HEK293 (cell line): ENCODE data around the gene ASCC1.

ENCODE experiments used
- CTCF ChIA-PET: fragments of 350-600 bp; formaldehyde crosslinking; extraction: SDS; loops from one replicate; lab custom pipeline; 2021; ENCODE audit warnings: antibody characterized with exemption; lab: Yijun Ruan, JAX
- POLR2A ChIA-PET: fragments of 300-600 bp; formaldehyde crosslinking; extraction: SDS; loops from one replicate; lab custom pipeline; 2020; ENCODE audit warnings: antibody characterized with exemption, inconsistent platforms; lab: Yijun Ruan, JAX
- H3K27ac ChIP-seq: fragments of 200-500 bp; sonication (Bioruptor generic); 2 replicates; pipeline ENCODE4 v1.5.1; 2014; ENCODE audit warnings: low read depth, low read length, control low read depth, inconsistent platforms; ENCODE audit errors: extremely low read depth
- H3K36me3 ChIP-seq, 2 experiments: fragments of 200-500 bp in 1 of 2; sonication (Bioruptor generic) in 1 of 2; 1 replicate in 1 of 2; 2 replicates in 1 of 2; pipeline ENCODE4 v1.5.1; 2014 to 2017; ENCODE audit warnings: inconsistent platforms in 2 of 2, low read length in 2 of 2; ENCODE audit not compliant: control insufficient read depth in 2 of 2, insufficient read depth in 1 of 2
- H3K4me1 ChIP-seq: fragments of 200-500 bp; sonication (Bioruptor generic); 2 replicates; pipeline ENCODE4 v1.5.1; 2014; ENCODE audit warnings: mild to moderate bottlenecking, low read length, inconsistent platforms; ENCODE audit not compliant: control insufficient read depth, insufficient read depth
- H3K4me3 ChIP-seq: 2 replicates; pipeline ENCODE4 v1.5.1; 2011; ENCODE audit warnings: low read depth, mild to moderate bottlenecking, control low read depth, low read length, moderate library complexity
- H3K9me3 ChIP-seq: fragments of 200-500 bp; sonication (Bioruptor generic); 2 replicates; pipeline ENCODE4 v1.5.1; 2014; ENCODE audit warnings: low read depth, low read length, inconsistent platforms; ENCODE audit not compliant: control insufficient read depth, insufficient read depth
- KLF17 ChIP-seq: fragments of 450-650 bp; formaldehyde crosslinking; IDR thresholded peaks from 2 replicates; pipeline ENCODE4 v1.5.1; 2016; ENCODE audit warnings: missing biosample characterization, missing genetic modification characterization
- MZF1 ChIP-seq: fragments of 450-650 bp; formaldehyde crosslinking; IDR thresholded peaks from 2 replicates; pipeline ENCODE4 v1.5.1; 2017; ENCODE audit warnings: missing biosample characterization, missing genetic modification characterization, borderline replicate concordance
- SALL2 ChIP-seq: fragments of 450-650 bp; formaldehyde crosslinking; IDR thresholded peaks from 2 replicates; pipeline ENCODE4 v1.5.0; 2017; ENCODE audit warnings: missing biosample characterization, mild to moderate bottlenecking, missing genetic modification characterization, borderline replicate concordance
- ZBTB7A ChIP-seq: fragments of 450-650 bp; formaldehyde crosslinking; IDR thresholded peaks from 2 replicates; pipeline ENCODE4 v1.5.1; 2016; ENCODE audit warnings: low read depth, missing biosample characterization, missing genetic modification characterization
- ZNF518A ChIP-seq: fragments of 450-650 bp; formaldehyde crosslinking; conservative IDR thresholded peaks from 2 replicates; pipeline ENCODE4 v1.5.1; 2016; ENCODE audit warnings: low read depth, missing biosample characterization, missing genetic modification characterization
- ZNF585B ChIP-seq: fragments of 450-650 bp; formaldehyde crosslinking; IDR thresholded peaks from 2 replicates; pipeline ENCODE4 v1.5.1; 2016; ENCODE audit warnings: missing biosample characterization, missing genetic modification characterization
- ZNF626 ChIP-seq: fragments of 450-650 bp; sonication (Bioruptor Pico); formaldehyde crosslinking; IDR thresholded peaks from 2 replicates; pipeline ENCODE4 v1.5.1; 2018; ENCODE audit warnings: missing biosample characterization, missing genetic modification characterization, inconsistent platforms
- ZXDB ChIP-seq: fragments of 450-650 bp; formaldehyde crosslinking; IDR thresholded peaks from 2 replicates; pipeline ENCODE4 v1.5.1; 2016; ENCODE audit warnings: missing biosample characterization, missing genetic modification characterization
- TF ChIP-seq, protein P1 (sequence below): fragments of 450-650 bp; formaldehyde crosslinking; IDR thresholded peaks from 2 replicates; pipeline ENCODE4 v1.5.1; 2016; ENCODE audit warnings: missing biosample characterization, missing genetic modification characterization
- TF ChIP-seq, protein P2 (sequence below): sonication (generic); formaldehyde crosslinking; IDR thresholded peaks from 2 replicates; pipeline ENCODE4 v1.8.1; 2022; ENCODE audit warnings: mild to moderate bottlenecking, moderate library complexity, missing genetic modification reagents

ASCC1 gene

DNA sequence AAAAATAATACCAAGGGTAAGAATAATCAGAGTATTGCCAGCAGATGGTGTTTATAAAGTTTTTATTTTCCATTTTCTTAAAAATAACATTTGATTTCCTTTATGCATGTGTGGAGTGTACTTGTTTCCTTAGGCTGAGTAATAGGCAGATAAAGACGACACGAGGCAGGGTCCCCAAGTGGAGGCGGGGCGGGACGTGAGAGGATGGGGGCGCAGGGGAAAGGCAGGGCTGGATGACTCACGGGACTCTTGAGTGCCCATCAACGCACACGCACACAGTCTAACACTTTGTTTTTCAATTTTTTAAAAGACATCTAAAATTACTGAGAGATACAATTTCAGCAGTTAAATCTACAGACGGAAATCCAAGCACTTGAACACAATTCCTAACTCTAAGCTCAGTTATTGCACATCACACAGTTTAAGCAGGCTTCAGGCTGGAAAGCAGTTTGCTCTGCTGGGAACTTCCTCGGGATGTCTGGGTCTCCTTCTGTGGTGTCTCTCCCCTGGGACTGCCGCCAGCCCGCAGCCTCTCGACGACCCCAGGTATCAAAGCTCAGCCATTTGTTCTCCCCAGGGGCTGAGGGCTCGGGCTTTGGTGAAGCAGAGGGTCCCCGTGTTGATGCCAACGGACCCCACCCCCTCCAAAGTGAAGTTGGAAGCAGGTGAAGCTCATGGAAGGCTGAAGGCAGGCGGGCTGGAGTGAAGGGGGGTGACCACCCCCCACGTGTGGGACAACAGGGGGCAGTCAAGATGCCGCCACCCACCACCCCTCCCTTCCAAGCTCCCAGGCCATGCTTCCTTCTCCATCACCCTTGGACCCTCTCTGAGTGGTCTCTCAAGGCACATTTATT is 156.9 kb downstream of the ASCC1 start (continued):
- TF ChIP-seq ZNF518A (tag by site-specific recombination) (0 out of 2 replicates have a peak, but pooled peaks have one; percentile 12), KLF17 (tag by site-specific recombination) (peak; percentile 64; the same call in 1 of the 2 replicates), ZBTB7A (no peak)
- TF ChIP-seq, all 188 proteins: peak for 19

DNA sequence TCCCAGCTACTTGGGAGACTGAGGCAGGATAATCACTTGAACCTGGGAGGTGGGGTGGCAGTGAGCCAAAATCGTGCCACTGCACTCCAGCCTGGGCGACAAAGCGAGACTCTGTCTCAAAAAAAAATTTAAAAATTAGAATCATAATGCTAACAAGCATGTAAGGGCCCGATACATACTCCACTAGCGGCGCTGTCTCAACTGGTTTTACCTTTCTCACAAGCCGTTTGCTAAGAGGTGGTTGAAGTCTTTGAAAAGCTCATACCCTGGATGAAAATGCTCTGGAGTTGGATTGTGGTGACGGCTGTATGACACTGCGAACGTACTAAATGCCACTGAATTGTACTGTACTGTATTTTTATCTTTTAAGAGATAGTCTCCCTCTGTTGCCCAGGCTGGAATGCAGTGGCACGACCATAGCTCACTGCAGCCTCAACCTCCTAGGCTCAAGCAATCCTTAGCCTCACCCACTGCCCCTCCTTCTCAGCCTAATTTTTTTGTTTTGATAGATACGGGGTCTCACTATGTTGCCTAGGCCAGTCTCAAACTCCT is 157.7 kb downstream of the ASCC1 start:
- no peak overlapping the region for H3K4me3 ChIP-seq
- POLR2A ChIA-PET = no interaction called here
- no peaks in the 10 kb centered on the region for H3K9me3 ChIP-seq
- TF ChIP-seq ZXDB (tag by site-specific recombination) = no peak
- TF ChIP-seq, protein P1, sequence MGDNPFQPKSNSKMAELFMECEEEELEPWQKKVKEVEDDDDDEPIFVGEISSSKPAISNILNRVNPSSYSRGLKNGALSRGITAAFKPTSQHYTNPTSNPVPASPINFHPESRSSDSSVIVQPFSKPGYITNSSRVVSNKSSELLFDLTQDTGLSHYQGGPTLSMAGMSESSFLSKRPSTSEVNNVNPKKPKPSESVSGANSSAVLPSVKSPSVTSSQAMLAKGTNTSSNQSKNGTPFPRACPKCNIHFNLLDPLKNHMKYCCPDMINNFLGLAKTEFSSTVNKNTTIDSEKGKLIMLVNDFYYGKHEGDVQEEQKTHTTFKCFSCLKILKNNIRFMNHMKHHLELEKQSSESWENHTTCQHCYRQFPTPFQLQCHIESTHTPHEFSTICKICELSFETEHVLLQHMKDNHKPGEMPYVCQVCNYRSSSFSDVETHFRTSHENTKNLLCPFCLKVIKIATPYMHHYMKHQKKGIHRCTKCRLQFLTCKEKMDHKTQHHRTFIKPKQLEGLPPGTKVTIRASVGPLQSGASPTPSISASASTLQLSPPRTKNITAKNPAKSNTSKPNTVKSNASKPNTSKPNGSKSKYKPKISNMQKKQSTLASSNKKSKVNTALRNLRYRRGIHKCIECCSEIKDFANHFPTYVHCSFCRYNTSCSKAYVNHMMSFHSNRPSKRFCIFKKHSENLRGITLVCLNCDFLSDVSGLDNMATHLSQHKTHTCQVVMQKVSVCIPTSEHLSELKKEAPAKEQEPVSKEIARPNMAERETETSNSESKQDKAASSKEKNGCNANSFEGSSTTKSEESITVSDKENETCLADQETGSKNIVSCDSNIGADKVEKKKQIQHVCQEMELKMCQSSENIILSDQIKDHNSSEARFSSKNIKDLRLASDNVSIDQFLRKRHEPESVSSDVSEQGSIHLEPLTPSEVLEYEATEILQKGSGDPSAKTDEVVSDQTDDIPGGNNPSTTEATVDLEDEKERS (tag by site-specific recombination) = no peak
- TF ChIP-seq, protein P2, sequence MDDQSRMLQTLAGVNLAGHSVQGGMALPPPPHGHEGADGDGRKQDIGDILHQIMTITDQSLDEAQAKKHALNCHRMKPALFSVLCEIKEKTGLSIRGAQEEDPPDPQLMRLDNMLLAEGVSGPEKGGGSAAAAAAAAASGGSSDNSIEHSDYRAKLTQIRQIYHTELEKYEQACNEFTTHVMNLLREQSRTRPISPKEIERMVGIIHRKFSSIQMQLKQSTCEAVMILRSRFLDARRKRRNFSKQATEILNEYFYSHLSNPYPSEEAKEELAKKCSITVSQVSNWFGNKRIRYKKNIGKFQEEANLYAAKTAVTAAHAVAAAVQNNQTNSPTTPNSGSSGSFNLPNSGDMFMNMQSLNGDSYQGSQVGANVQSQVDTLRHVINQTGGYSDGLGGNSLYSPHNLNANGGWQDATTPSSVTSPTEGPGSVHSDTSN (CRISPR knock-in tag) = no peak
- TF ChIP-seq SALL2 (tag by site-specific recombination) = no peak
- TF ChIP-seq ZNF626 (tag by site-specific recombination) = no peak
- TF ChIP-seq MZF1 (tag by site-specific recombination) = no peak
- TF ChIP-seq ZNF585B (tag by site-specific recombination) = no peak
- H3K36me3 ChIP-seq = no peaks in the 10 kb centered on the region
- CTCF ChIA-PET = interaction anchor here (0.6 to 2.2 kb wide), 4 partner anchors 10 to 163 kb away, joined by 3 to 10 read pairs (median 6); no protein-coding TSS in a partner anchor
- H3K27ac ChIP-seq = no peak overlapping the region
- peaks cover 13% of the 10 kb centered on the region for H3K4me1 ChIP-seq
